Measurements from ENCODE around the gene XPNPEP2.

Gene XPNPEP2

GRCh38 chrX:129755779-129756650 is 17.2 kb downstream of the XPNPEP2 start:
- peaks cover 10% of the 10 kb centered on the region for H3K9me3 Mint-ChIP-seq

GRCh38 chrX:129759576-129760061 is 20.8 kb downstream of the XPNPEP2 start:
- H3K4me3 Mint-ChIP-seq, result no peak overlapping the region
- no peaks in the 10 kb centered on the region for H3K36me3 Mint-ChIP-seq (ENCODE audit: low read depth)
- no peak for DNase-seq
- peaks cover 16% of the 10 kb centered on the region for H3K9me3 Mint-ChIP-seq
- H3K27me3 Mint-ChIP-seq (ENCODE audit: low read depth, poor library complexity), result peaks cover 13% of the 10 kb centered on the region
- TF ChIP-seq CTCF (IDR thresholded peaks at IDR 0.05), result no peak
- no peak overlapping the region for H3K27ac Mint-ChIP-seq
- H3K4me1 Mint-ChIP-seq, result peaks cover 12% of the 10 kb centered on the region

More at GRCh38 chrX:129755779-129756650, 17.2 kb downstream of the XPNPEP2 start:
- H3K36me3 Mint-ChIP-seq (ENCODE audit: low read depth), result no peaks in the 10 kb centered on the region
- DNase-seq, result peak; percentile 19
- no peak for TF ChIP-seq CTCF (IDR thresholded peaks at IDR 0.05)
- peak overlapping the region; percentile 51 for H3K27ac Mint-ChIP-seq
- no peak overlapping the region for H3K4me3 Mint-ChIP-seq
- peaks cover 26% of the 10 kb centered on the region for H3K27me3 Mint-ChIP-seq (ENCODE audit: low read depth, poor library complexity)
- peaks cover 18% of the 10 kb centered on the region for H3K4me1 Mint-ChIP-seq

- DNase-seq, result no peak
- Mint-ChIP-seq H3K36me3 (ENCODE audit: low read depth) (no peaks in the 10 kb centered on the region), H3K4me3 (no peak overlapping the region), H3K27me3 (ENCODE audit: low read depth, poor library complexity) (peaks cover 7% of the 10 kb centered on the region), H3K27ac (no peak overlapping the region), H3K9me3 (peaks cover 16% of the 10 kb centered on the region), H3K4me1 (peaks cover 7% of the 10 kb centered on the region)
- TF ChIP-seq CTCF (IDR thresholded peaks at IDR 0.05), result no peak
These were observed 21.4 kb downstream of the XPNPEP2 start for GRCh38 chrX:129760155-129760554.

- H3K27ac Mint-ChIP-seq, result no peak overlapping the region
These were observed 22.2 kb downstream of the XPNPEP2 start for GRCh38 chrX:129760981-129761380.

GRCh38 chrX:129761596-129761995 is 22.8 kb downstream of the XPNPEP2 start:
- Mint-ChIP-seq H3K27me3 (ENCODE audit: low read depth, poor library complexity) (peaks cover 12% of the 10 kb centered on the region), H3K27ac (no peak overlapping the region), H3K9me3 (peaks cover 22% of the 10 kb centered on the region), H3K36me3 (ENCODE audit: low read depth) (no peaks in the 10 kb centered on the region), H3K4me3 (no peak overlapping the region), H3K4me1 (no peaks in the 10 kb centered on the region)
- TF ChIP-seq CTCF (IDR thresholded peaks at IDR 0.05), result no peak
- DNase-seq, result no peak

More at GRCh38 chrX:129760981-129761380, 22.2 kb downstream of the XPNPEP2 start:
- no peak for DNase-seq
- no peak overlapping the region for H3K4me3 Mint-ChIP-seq
- peaks cover 9% of the 10 kb centered on the region for H3K27me3 Mint-ChIP-seq (ENCODE audit: low read depth, poor library complexity)
- peaks cover 18% of the 10 kb centered on the region for H3K9me3 Mint-ChIP-seq
- no peaks in the 10 kb centered on the region for H3K36me3 Mint-ChIP-seq (ENCODE audit: low read depth)
- no peak for TF ChIP-seq CTCF (IDR thresholded peaks at IDR 0.05)
- peaks cover 6% of the 10 kb centered on the region for H3K4me1 Mint-ChIP-seq

Measured in nephron progenitor cell (in vitro differentiated cells).